GM19043 (cell line): ENCODE results near the gene PLS1.
"Not testable (repeated sequence)": the region's sequence is repeated elsewhere in the genome, so short reads cannot be mapped to it uniquely, and the experiment has no call there.

Experiments used
- ATAC-seq: cut with Tn5 transposase; IDR thresholded peaks from one replicate; pipeline ENCODE4 v1.9.1; 2021; ENCODE audit warnings: low read depth; ENCODE audit not compliant: unreplicated experiment

The PLS1 gene, protein sequence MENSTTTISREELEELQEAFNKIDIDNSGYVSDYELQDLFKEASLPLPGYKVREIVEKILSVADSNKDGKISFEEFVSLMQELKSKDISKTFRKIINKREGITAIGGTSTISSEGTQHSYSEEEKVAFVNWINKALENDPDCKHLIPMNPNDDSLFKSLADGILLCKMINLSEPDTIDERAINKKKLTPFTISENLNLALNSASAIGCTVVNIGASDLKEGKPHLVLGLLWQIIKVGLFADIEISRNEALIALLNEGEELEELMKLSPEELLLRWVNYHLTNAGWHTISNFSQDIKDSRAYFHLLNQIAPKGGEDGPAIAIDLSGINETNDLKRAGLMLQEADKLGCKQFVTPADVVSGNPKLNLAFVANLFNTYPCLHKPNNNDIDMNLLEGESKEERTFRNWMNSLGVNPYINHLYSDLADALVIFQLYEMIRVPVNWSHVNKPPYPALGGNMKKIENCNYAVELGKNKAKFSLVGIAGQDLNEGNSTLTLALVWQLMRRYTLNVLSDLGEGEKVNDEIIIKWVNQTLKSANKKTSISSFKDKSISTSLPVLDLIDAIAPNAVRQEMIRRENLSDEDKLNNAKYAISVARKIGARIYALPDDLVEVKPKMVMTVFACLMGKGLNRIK

DNA sequence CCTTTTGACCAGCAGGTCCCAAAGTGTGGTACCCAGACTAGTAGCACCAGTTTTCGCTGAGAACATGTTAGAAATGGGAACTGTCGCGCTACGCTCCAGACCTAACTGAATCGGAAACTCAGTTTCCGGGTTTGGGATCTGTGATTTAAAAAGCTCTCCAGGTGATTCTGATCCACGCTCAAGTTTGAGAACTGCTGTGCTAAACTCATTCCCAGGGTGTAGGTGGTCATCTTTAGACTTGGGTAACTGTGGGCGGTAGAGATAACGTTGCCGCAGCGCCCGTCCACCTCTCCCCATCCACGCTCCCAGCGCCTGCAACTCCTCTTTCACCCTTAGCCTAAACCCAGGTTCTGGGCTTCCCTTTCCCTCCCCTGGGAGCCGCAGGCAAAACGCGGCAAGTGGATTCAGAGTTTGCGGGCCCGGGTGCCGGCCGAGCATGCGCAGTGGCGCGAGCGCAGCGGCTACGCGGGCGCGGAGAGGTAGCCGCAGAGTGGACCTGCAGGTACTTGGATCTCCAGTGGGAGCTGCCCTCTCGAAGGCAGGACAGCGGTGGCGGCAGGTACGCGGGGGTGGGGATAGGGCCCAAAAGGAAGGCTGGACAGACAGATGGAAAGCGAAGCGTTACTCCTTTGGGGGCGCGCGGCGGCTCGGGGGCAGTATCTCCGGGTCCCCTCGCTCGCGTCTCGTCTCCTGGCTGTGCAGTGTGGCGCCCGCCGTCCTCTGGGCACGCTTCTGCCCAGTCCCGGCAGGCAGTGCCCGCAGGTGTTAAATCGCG, at the start of gene PLS1:
Gene PLS1 (plus strand): TSS at position 443 of the 775 bp plus-strand sequence. CDS start 67,845 bp downstream, outside the sequence.
- peak; percentile 79 for ATAC-seq

GRCh38 chr3:142549986-142550385, 46.2 kb upstream of the PLS1 start:
- ATAC-seq = no peak

DNA sequence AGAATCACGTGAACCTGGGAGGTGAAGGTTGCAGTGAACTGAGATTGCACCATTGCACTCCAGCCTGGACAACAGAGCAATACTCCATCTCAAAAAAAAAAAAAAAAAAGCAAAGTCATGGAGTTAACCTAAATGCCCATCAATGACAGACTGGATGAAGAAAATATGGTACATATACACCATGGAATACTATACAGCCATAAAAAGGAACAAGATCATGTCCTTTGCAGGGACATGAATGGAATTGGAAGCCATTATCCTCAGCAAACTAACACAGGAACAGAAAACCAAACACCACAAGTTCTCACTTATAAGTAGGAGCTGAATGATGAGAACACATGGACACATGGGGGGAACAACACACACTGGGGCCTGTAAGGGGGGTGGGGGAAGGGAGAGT, 43.6 kb upstream of the PLS1 start:
- ATAC-seq = not testable (repeated sequence)

GRCh38 chr3:142553741-142554140, 42.5 kb upstream of the PLS1 start:
- ATAC-seq = no peak

DNA sequence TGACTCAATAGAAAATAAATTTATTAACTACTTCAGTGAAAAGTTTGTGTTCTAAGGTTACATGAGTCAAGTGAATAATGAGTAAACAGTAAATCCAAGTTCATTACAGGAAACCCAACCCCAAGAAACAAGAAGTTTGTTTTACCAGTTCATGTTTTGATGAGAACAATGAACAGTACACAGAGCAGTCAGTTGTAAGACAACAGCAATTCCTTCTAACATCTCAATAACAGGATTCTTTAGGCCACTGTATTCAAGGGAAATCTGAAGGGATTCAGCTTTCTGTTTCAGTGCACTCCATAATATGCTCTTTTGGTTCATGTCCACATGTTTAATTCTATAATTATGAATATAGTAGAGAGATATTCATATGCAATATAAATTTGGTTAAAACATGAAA, 36.1 kb upstream of the PLS1 start:
- ATAC-seq = no peak

GRCh38 chr3:142563496-142563997, 32.6 kb upstream of the PLS1 start:
- no peak for ATAC-seq

GRCh38 chr3:142566096-142566495, 30.1 kb upstream of the PLS1 start:
- ATAC-seq = no peak

- no peak for ATAC-seq
Measured at GRCh38 chr3:142568393-142569017, 27.7 kb upstream of the PLS1 start.

GRCh38 chr3:142569422-142569821, 26.8 kb upstream of the PLS1 start:
- not testable (repeated sequence) for ATAC-seq

DNA sequence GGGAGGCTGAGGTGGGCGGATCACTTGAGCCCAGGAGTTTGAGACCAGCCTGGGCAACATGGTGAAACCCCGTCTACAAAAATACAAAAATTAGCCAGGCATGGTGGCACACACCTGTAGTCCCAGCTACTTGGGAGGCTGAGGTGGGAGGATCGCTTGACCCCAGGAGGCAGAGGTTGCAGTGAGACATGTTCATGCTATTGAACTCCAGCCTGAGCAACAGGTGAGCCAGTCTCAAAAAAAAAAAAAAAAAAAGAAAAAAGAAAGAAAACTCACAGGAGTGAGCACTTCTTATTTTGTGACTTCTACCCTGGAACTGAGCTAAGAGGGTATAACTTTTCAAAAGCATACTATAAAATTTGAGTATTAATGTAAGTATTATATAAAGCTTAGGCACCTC, 22.0 kb upstream of the PLS1 start:
- not testable (repeated sequence) for ATAC-seq

DNA sequence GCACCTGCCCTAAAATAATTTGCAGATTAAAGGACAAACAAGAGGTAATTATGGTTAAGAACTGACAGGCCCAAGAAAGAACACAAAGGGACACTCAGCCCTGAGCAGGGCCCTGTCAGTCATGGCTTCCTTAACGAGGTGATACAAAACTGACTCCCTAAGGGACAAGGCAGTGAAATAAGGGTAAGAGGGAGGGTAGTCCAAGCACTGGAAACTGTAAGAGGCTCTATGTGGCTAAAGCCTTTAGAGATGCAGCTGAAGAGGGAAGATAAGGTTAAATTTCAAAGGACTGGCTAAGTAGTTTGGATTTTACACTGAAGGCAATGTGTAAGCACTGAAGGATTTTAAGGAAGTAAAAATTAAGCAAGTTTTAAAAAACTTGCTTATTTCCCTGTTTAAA, 21.5 kb upstream of the PLS1 start:
- ATAC-seq = no peak

DNA sequence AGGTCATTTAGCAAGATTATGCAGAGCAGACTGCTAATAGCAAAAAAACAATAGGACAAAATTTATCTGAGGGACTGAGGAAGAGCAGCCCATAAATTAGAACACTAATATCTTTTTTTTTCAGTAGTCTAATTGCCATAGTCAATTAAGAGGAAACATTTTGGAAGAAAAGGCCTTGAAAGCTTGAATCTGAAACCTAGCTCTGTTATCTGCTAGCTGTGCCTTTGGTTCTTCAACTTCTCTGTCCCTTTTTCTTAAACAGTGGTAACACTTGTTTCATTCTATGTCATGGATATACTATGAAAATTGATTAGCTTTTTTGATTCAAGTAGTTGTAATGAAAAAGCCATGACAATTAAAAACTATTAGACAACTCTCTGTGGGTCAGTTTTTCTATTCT, 19.4 kb upstream of the PLS1 start:
- ATAC-seq = no peak

- ATAC-seq = no peak
Measured at GRCh38 chr3:142577696-142578328, 18.4 kb upstream of the PLS1 start.

DNA sequence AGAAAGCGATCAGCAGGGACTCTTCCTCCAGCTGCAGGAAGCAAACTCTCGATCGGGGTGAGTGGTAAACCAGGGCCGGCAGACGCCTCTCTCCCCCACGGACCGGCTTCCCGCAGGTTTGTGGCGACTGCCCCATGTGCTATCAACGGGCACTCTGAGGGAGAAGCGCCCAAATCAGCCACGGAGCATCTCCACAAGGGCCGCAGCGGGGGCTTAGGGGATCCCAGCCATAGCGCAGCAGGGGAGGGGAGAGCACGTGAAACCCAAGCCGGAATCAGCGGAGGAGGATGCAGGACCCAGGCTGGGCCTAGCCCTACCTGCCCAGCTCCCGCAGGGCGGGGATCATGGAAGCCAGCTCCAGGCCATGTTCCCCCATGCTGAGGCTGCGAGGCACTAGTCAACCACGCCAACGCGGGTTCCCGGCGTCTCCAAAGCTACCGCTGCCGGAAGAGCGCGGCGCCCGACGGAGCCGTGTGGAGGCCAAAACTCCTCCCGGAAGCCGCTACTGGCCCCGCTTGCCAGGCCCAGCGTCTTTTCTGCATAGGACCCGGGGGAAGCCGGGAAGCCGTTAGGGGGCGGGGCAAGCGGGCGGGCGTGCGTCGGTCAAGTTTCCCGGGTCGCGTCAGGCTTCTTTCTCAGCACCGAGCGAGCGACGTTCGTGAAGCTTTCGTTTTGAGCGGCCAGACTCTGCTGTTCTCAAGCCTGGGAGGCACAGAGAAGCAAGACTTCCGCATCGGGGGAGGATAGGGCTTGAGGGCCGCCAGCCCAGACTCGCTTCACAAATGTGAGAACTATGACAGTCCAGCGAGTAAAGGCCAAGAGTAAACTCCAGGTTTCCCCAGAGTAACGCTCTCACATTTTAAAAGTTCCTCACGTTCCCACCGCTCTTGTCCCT, 17.6 kb upstream of the PLS1 start, which contains the start of gene ATR:
Gene ATR (minus strand): TSS at position 405 of the 895 bp plus-strand sequence. CDS start 29 bp downstream, at position 376.
- ATAC-seq = peak; percentile 94

- ATAC-seq = no peak
Measured at GRCh38 chr3:142580061-142580423, 16.2 kb upstream of the PLS1 start.

DNA sequence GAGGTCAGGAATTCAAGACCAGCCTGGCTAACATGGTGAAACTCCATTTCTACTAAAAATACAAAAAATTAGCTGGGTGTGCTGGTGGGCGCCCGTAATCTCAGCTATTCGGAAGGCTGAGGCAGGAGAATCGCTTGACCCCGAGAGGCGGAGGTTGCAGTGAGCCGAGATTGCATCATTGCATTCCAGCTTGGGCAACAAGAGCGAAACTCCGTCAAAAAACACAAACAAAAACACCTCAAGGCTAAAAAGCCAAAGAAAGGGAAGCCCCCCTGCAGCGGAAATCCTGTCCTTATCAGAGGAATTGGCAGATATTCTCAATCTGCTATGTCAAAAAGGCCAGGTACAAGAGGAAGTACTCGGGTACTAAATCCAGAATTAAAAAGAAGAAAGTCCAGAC, 15.1 kb upstream of the PLS1 start:
- ATAC-seq = not testable (repeated sequence)

DNA sequence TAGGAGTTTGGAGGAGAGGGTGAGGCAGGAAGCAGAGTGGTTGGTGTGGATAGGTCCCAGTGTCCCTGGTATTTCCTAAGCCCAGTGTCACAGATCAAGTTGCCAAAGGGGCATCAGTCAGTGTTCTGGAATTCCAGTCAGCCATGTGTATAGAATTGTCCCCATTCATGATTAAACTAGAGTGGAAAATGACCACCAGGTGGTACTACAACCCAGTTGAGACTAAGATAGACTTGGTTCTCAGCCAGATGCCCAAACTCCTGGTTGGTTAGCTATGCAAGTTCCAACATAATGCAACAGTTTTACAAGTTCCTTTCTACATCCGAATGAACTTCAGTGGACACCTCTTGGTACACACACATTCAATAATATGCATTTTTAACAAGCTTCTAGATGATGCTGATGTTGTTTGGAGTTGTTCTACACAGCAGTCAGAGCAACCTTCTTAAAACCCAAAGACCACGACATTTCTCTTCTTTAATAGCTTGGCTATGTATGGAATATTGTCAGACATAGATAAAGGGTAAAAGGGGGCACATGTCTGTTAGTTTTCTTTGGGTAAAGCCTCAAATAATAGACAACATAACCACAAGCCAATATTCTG, 9.3 kb upstream of the PLS1 start:
- peak; percentile 68 for ATAC-seq

- ATAC-seq = no peak
Measured at GRCh38 chr3:142588703-142589102, 7.5 kb upstream of the PLS1 start.

DNA sequence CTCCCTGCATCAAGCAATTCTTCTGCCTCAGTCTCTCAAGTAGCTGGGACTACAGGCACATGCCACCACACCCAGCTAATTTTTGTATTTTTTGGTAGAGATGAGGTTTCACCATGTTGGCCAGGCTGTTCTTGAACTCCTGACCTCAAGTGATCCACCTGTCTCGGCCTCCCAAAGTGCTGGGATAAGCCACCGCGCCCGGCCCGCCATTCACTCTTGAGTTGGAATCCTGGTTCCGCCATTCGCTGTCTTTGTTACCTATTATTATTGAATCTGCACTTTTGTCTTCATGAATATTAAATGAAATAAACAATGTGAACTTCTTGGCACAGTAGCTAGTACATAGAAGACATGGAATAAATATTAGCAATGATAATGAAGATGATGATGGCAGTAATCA, 3.9 kb upstream of the PLS1 start:
- ATAC-seq = not testable (repeated sequence)
